Astrocyte (in vitro differentiated cells and primary cell): Measurements from ENCODE around the gene KIAA1549. TPM values are rescaled to one million over a fixed set of nuclear protein-coding genes. Genes with fewer than 3 reads are reported as not detected.

Experiments
- DNase-seq: peaks from one replicate; pipeline ENCODE4 v3.0.0-alpha.2; 2010; ENCODE audit warnings: low read depth
- FAIRE-seq: peaks from 2 replicates; lab custom pipeline; 2011; peaks lifted over from hg19 to GRCh38; lab: Jason Lieb, UNC
- H2AFZ ChIP-seq: 2 replicates; pipeline ENCODE4 v1.6.0; 2012; ENCODE audit warnings: low read depth, low read length, inconsistent platforms
- H3K27ac ChIP-seq: 2 replicates; pipeline ENCODE4 v1.5.1; 2011; ENCODE audit warnings: low read depth, low read length, inconsistent platforms
- H3K27me3 ChIP-seq: 2 replicates; pipeline ENCODE4 v1.6.0; 2011; ENCODE audit warnings: low read length, inconsistent platforms; ENCODE audit not compliant: insufficient read depth
- H3K36me3 ChIP-seq: 2 replicates; pipeline ENCODE4 v1.5.1; 2011; ENCODE audit warnings: low read length, inconsistent platforms; ENCODE audit not compliant: insufficient read depth
- H3K4me1 ChIP-seq: 2 replicates; pipeline ENCODE4 v1.5.1; 2011; ENCODE audit warnings: low read length, inconsistent platforms; ENCODE audit not compliant: insufficient read depth
- H3K4me2 ChIP-seq: 2 replicates; pipeline ENCODE4 v1.6.0; 2012; ENCODE audit warnings: low read length, inconsistent platforms
- H3K4me3 ChIP-seq: 2 replicates; pipeline ENCODE4 v1.5.1; 2011; ENCODE audit warnings: low read depth, mild to moderate bottlenecking, low read length, inconsistent platforms; ENCODE audit not compliant: insufficient read depth
- H3K79me2 ChIP-seq: 2 replicates; pipeline ENCODE4 v1.6.0; 2012; ENCODE audit warnings: mild to moderate bottlenecking, low read length, inconsistent platforms; ENCODE audit not compliant: insufficient read depth
- H3K9ac ChIP-seq: 2 replicates; pipeline ENCODE4 v1.6.0; 2012; ENCODE audit warnings: mild to moderate bottlenecking, low read length, inconsistent platforms
- H3K9me3 ChIP-seq: 2 replicates; pipeline ENCODE4 v1.5.1; 2012; ENCODE audit warnings: low read depth, mild to moderate bottlenecking, low read length, inconsistent platforms; ENCODE audit not compliant: insufficient read depth
- H4K20me1 ChIP-seq: 2 replicates; pipeline ENCODE4 v1.6.0; 2012; ENCODE audit warnings: low read length, inconsistent platforms; ENCODE audit not compliant: insufficient read depth
- H3K27ac Mint-ChIP-seq: one replicate; pipeline ENCODE4 v1.8.0; 2021; ENCODE audit warnings: mild to moderate bottlenecking, mixed read lengths; ENCODE audit not compliant: unreplicated experiment
- H3K27me3 Mint-ChIP-seq: one replicate; pipeline ENCODE4 v1.8.0; 2021; ENCODE audit warnings: low read depth, mixed read lengths; ENCODE audit not compliant: unreplicated experiment
- H3K36me3 Mint-ChIP-seq: one replicate; pipeline ENCODE4 v1.8.0; 2021; ENCODE audit warnings: low read depth, mixed read lengths; ENCODE audit not compliant: unreplicated experiment
- H3K4me1 Mint-ChIP-seq: one replicate; pipeline ENCODE4 v1.8.0; 2021; ENCODE audit warnings: low read depth, mixed read lengths; ENCODE audit not compliant: unreplicated experiment
- H3K4me3 Mint-ChIP-seq: one replicate; pipeline ENCODE4 v1.8.0; 2021; ENCODE audit warnings: mild to moderate bottlenecking, moderate library complexity, mixed read lengths; ENCODE audit not compliant: unreplicated experiment
- H3K9me3 Mint-ChIP-seq: one replicate; pipeline ENCODE4 v1.8.0; 2021; ENCODE audit warnings: mild to moderate bottlenecking, mixed read lengths; ENCODE audit not compliant: unreplicated experiment
- EZH2 ChIP-seq: IDR thresholded peaks from 2 replicates; pipeline ENCODE4 v1.6.1; 2012; ENCODE audit warnings: mild to moderate bottlenecking, low read length, inconsistent platforms; ENCODE audit not compliant: insufficient read depth
- total RNA-seq: library from RNA; stranded (reverse); gene quantifications from 2 replicates; pipeline ENCODE4 v1.2.1, GENCODE V29; 2021
- TF ChIP-seq, protein P1 (sequence below): IDR thresholded peaks from 2 replicates; pipeline ENCODE4 v1.5.1; 2011; ENCODE audit warnings: low read depth, mild to moderate bottlenecking, inconsistent platforms, low read length, moderate library complexity; ENCODE audit not compliant: insufficient read depth

Gene KIAA1549
- total RNA-seq, 1 donor from 2014 or later: 10.3 TPM

DNA sequence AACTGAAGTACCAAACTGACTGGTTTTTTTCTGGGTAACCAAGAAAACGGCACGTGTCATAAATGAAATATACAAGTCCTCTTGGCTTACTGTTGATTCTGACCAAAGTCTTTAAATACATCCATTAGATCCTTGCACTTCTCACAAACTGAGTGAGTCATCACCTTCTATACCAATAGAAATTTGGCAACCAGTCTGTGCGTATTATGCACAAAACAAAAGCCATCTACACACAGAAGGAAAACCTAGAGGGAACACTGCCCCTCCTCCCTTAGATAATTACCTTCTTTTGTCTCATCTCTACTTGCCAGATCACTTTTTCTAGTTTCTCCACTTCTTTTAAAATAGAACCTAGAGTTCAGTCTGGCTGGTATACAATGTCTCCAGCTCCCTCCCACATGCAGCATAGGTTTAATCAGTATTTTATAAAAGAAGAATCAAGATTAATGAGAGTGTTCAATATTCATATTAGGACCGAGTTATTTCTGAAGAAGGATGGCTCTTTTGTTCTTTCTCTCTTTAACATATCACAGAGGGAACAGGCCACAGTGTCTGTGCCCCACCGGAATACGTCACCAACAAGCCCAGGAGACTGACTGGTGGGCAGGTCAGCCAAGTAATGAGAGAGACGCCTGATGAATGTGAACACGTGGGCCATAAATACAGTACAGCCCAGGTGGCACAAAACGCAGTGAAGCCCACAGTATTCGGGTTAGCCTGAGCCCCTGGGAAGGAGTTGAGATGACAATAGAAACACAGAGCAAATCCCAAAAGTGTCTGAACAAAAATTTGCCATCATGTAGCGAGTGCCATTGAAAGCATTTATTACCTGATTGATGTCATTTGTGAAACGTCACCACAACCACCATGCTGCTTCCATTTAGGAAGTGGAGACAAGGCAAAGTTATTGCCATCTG is 91.3 kb downstream of the KIAA1549 start:
- Histone ChIP-seq H2AFZ (no peak overlapping the region), H3K4me3 (no peak overlapping the region), H3K79me2 (no peaks in the 10 kb centered on the region), H3K9ac (no peak overlapping the region), H3K4me2 (peak overlapping the region; percentile 66), H3K36me3 (no peaks in the 10 kb centered on the region), H3K27ac (no peak overlapping the region), H3K9me3 (no peaks in the 10 kb centered on the region), H4K20me1 (no peaks in the 10 kb centered on the region), H3K4me1 (peaks cover 20% of the 10 kb centered on the region), H3K27me3 (no peaks in the 10 kb centered on the region)
- Mint-ChIP-seq H3K27me3 (no peaks in the 10 kb centered on the region), H3K9me3 (no peaks in the 10 kb centered on the region), H3K27ac (no peak overlapping the region), H3K36me3 (peaks cover 19% of the 10 kb centered on the region), H3K4me1 (peaks cover 11% of the 10 kb centered on the region), H3K4me3 (peak overlapping the region; percentile 20)
- FAIRE-seq (no peak), DNase-seq (peak; percentile 65)
- TF ChIP-seq, protein P1, sequence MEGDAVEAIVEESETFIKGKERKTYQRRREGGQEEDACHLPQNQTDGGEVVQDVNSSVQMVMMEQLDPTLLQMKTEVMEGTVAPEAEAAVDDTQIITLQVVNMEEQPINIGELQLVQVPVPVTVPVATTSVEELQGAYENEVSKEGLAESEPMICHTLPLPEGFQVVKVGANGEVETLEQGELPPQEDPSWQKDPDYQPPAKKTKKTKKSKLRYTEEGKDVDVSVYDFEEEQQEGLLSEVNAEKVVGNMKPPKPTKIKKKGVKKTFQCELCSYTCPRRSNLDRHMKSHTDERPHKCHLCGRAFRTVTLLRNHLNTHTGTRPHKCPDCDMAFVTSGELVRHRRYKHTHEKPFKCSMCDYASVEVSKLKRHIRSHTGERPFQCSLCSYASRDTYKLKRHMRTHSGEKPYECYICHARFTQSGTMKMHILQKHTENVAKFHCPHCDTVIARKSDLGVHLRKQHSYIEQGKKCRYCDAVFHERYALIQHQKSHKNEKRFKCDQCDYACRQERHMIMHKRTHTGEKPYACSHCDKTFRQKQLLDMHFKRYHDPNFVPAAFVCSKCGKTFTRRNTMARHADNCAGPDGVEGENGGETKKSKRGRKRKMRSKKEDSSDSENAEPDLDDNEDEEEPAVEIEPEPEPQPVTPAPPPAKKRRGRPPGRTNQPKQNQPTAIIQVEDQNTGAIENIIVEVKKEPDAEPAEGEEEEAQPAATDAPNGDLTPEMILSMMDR: no peak
- TF ChIP-seq EZH2: no peak

DNA sequence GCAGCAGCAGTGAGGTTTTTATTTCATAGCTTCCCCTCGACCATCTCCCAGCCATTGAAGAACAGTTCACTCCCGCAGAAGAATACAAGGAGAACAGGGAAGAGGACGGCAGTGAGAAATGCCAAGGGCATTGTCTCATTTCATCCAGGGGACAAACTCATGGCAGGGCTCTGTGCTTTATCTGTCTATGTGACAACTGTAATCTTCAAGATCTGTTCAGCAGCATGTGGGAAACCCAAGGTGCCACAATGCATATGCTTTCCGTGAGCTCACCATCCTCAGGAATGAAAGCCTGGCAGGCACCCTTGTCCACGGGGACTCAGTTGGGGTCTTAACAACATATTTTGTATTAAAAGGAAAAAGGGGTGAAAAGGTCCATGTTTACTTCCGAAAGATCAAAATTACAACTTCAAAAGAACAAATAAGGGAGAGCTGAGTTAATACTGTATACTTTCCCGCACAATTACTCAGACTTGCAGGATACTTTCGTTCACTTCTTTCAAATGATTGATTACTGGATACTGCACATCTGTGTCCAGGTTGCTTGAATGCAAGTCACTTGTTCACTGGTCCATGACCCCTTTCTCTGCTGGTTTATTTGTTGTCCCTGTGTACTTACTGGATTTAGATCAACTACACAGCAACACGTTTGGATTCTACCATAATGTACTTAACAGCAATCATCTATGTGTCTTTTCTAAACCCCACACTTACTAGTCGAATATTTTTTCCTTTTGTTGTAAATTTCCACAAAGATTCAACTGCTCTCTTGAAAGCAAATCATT is 93.1 kb downstream of the KIAA1549 start:
- Mint-ChIP-seq H3K4me1 (peaks cover 11% of the 10 kb centered on the region), H3K4me3 (no peak overlapping the region)
- H3K27ac ChIP-seq: no peak overlapping the region

More for the DNA sequence above, 93.1 kb downstream of the KIAA1549 start:
- DNase-seq (no peak), FAIRE-seq (no peak)
- TF ChIP-seq EZH2: no peak
- TF ChIP-seq, protein P1: no peak
- peaks cover 20% of the 10 kb centered on the region for H3K4me1 ChIP-seq
- no peak overlapping the region for H2AFZ ChIP-seq
- H3K4me2 ChIP-seq: no peak overlapping the region
- no peaks in the 10 kb centered on the region for H3K79me2 ChIP-seq
- no peaks in the 10 kb centered on the region for H4K20me1 ChIP-seq
- H3K27me3 ChIP-seq: no peaks in the 10 kb centered on the region
- H3K9me3 Mint-ChIP-seq: no peaks in the 10 kb centered on the region
- no peak overlapping the region for H3K4me3 ChIP-seq
- peaks cover 7% of the 10 kb centered on the region for H3K36me3 Mint-ChIP-seq
- no peaks in the 10 kb centered on the region for H3K27me3 Mint-ChIP-seq
- no peaks in the 10 kb centered on the region for H3K9me3 ChIP-seq
- H3K27ac Mint-ChIP-seq: no peak overlapping the region
- H3K36me3 ChIP-seq: no peaks in the 10 kb centered on the region
- no peak overlapping the region for H3K9ac ChIP-seq
